IMR-90 (cell line): Measurements from ENCODE around the gene MRPL10. TPM values are rescaled to one million over a fixed set of nuclear protein-coding genes. Genes with fewer than 3 reads are reported as not detected.

Source experiments
- ATAC-seq: fragments of 200-7000 bp; cut with Tn5 transposase; 2 replicates; pipeline ENCODE4 v1.9.1; 2020; ENCODE audit warnings: low read depth, mild to moderate bottlenecking, moderate library complexity
- BruUV-seq: library from RNA; stranded (reverse); fragments of 400-500 nt; replicated peaks from 2 replicates; lab custom pipeline; 2021; lab: Mats Ljungman, UMichigan
- CTCF ChIA-PET: fragments of 300-600 bp; formaldehyde crosslinking; extraction: SDS; loops from one replicate; lab custom pipeline; 2021; ENCODE audit warnings: antibody characterized with exemption; lab: Yijun Ruan, JAX
- POLR2A ChIA-PET: fragments of 300-600 bp; sonication (Branson Sonifier 250); formaldehyde crosslinking; loops from one replicate; lab custom pipeline; 2022; ENCODE audit warnings: antibody characterized with exemption; ENCODE audit not compliant: unreplicated experiment; lab: Charles Lee
- DNase-seq: peaks from one replicate; pipeline ENCODE4 v3.0.0; 2013
- H2AFZ ChIP-seq: replicated peaks from 2 replicates; pipeline ENCODE3; 2013; ENCODE audit warnings: low read length, mild to moderate bottlenecking; ENCODE audit not compliant: poor library complexity
- H2AK5ac ChIP-seq: 2 replicates; pipeline ENCODE4 v1.6.1; 2013; ENCODE audit warnings: low read depth, low read length, inconsistent platforms
- H2AK9ac ChIP-seq: replicated peaks from 2 replicates; pipeline ENCODE3; 2013; ENCODE audit warnings: mild to moderate bottlenecking, low read depth, low read length, moderate library complexity; ENCODE audit not compliant: poor library complexity
- H2BK120ac ChIP-seq: 2 replicates; pipeline ENCODE4 v1.6.1; 2013; ENCODE audit warnings: low read depth, low read length, inconsistent platforms
- H2BK15ac ChIP-seq: 3 replicates; pipeline ENCODE4 v1.6.1; 2013; ENCODE audit warnings: low read depth, low read length, inconsistent platforms
- H2BK20ac ChIP-seq: 2 replicates; pipeline ENCODE4 v1.6.1; 2013; ENCODE audit warnings: low read depth, mild to moderate bottlenecking, inconsistent platforms, low read length, moderate library complexity
- H2BK5ac ChIP-seq: 2 replicates; pipeline ENCODE4 v1.6.1; 2013; ENCODE audit warnings: mild to moderate bottlenecking, low read depth, low read length, inconsistent platforms; ENCODE audit not compliant: poor library complexity, severe bottlenecking
- H3K14ac ChIP-seq: replicated peaks from 2 replicates; pipeline ENCODE4 v1.6.1; 2013; ENCODE audit warnings: low read depth, low read length, inconsistent platforms
- H3K18ac ChIP-seq: 2 replicates; pipeline ENCODE4 v1.6.1; 2013; ENCODE audit warnings: low read depth, low read length, control low read depth
- H3K23ac ChIP-seq: 2 replicates; pipeline ENCODE4 v1.6.1; 2013; ENCODE audit warnings: low read depth, low read length, inconsistent platforms
- H3K27ac ChIP-seq: 2 replicates; pipeline ENCODE4 v1.5.1; 2013; ENCODE audit warnings: mild to moderate bottlenecking, control low read depth, low read length; ENCODE audit not compliant: insufficient read depth
- H3K27me3 ChIP-seq: 2 replicates; pipeline ENCODE4 v1.6.1; 2013; ENCODE audit warnings: low read length; ENCODE audit not compliant: control insufficient read depth, insufficient read depth
- H3K36me3 ChIP-seq: 2 replicates; pipeline ENCODE4 v1.6.1; 2013; ENCODE audit warnings: low read length, mixed read lengths; ENCODE audit not compliant: control insufficient read depth, insufficient read depth
- H3K4ac ChIP-seq: 2 replicates; pipeline ENCODE4 v1.6.1; 2013; ENCODE audit warnings: low read depth, low read length, inconsistent platforms
- H3K4me1 ChIP-seq: 2 replicates; pipeline ENCODE4 v1.6.1; 2013; ENCODE audit warnings: low read length, mixed read lengths; ENCODE audit not compliant: control insufficient read depth, insufficient read depth
- H3K4me2 ChIP-seq: 2 replicates; pipeline ENCODE4 v1.6.1; 2013; ENCODE audit warnings: low read depth, mild to moderate bottlenecking, control low read depth, low read length, moderate library complexity
- H3K4me3 ChIP-seq: 2 replicates; pipeline ENCODE4 v1.5.1; 2013; ENCODE audit warnings: low read depth, mild to moderate bottlenecking, control low read depth, low read length, moderate library complexity; ENCODE audit not compliant: insufficient read depth
- H3K56ac ChIP-seq: 2 replicates; pipeline ENCODE4 v1.6.1; 2013; ENCODE audit warnings: low read length, inconsistent platforms; ENCODE audit not compliant: insufficient read depth; ENCODE audit errors: extremely low read depth
- H3K79me1 ChIP-seq, 2 experiments: 2 replicates each; pipeline ENCODE4 v1.6.1; 2013; ENCODE audit warnings: low read length in 2 of 2, inconsistent platforms in 1 of 2, low read depth in 1 of 2
- H3K9ac ChIP-seq: 2 replicates; pipeline ENCODE4 v1.6.1; 2013; ENCODE audit warnings: low read depth, low read length, control low read depth
- H3K9me1 ChIP-seq: 2 replicates; pipeline ENCODE4 v1.6.1; 2013; ENCODE audit warnings: low read length, inconsistent platforms; ENCODE audit not compliant: insufficient read depth
- H3K9me3 ChIP-seq: 2 replicates; pipeline ENCODE4 v1.6.1; 2013; ENCODE audit warnings: low read length; ENCODE audit not compliant: control insufficient read depth, insufficient read depth
- H4K20me1 ChIP-seq: 2 replicates; pipeline ENCODE4 v1.6.1; 2013; ENCODE audit warnings: low read length, inconsistent platforms; ENCODE audit not compliant: insufficient read depth
- H4K5ac ChIP-seq: 2 replicates; pipeline ENCODE4 v1.6.1; 2013; ENCODE audit warnings: mild to moderate bottlenecking, low read depth, low read length, control low read depth
- H4K8ac ChIP-seq, 2 experiments: 2 replicates each; pipeline ENCODE4 v1.6.1; 2013; ENCODE audit warnings: low read depth in 2 of 2, low read length in 2 of 2, control low read depth in 1 of 2, inconsistent platforms in 1 of 2
- H4K91ac ChIP-seq: 2 replicates; pipeline ENCODE4 v1.6.1; 2013; ENCODE audit warnings: low read depth, low read length, inconsistent platforms; ENCODE audit not compliant: insufficient read depth
- CEBPB ChIP-seq: IDR thresholded peaks from 2 replicates; pipeline ENCODE4 v1.6.1; 2012; ENCODE audit warnings: low read depth, low read length, improper control_type of control experiment
- MAFK ChIP-seq: IDR thresholded peaks from 2 replicates; pipeline ENCODE4 v1.6.1; 2012; ENCODE audit warnings: low read depth, low read length, improper control_type of control experiment
- MXI1 ChIP-seq: IDR thresholded peaks from 2 replicates; pipeline ENCODE4 v1.6.1; 2012; ENCODE audit warnings: low read depth, mild to moderate bottlenecking, low read length, moderate library complexity, borderline replicate concordance
- NFE2L2 ChIP-seq: fragments of 150-350 bp; IDR thresholded peaks from 2 replicates; pipeline ENCODE4 v1.6.1; 2016; ENCODE audit warnings: low read depth, mild to moderate bottlenecking, low read length
- WGBS, 2 experiments: methylation state at CpG; one replicate each; pipeline versions ENCODE4 v1.1.5 to v1.1.7; 2013; ENCODE audit warnings: missing lambda C conversion rate in 2 of 2; ENCODE audit not compliant: insufficient read length in 1 of 2; ENCODE audit errors: extremely low coverage in 2 of 2; 5-methylcytosine and 5-hydroxymethylcytosine counted together
- dilution Hi-C: fragments of 300-500 bp; cut with HindIII; formaldehyde crosslinking; loops from one replicate; pipeline ENCODE4 v1.14.3; 2018; ENCODE audit warnings: low sequenced_read_pairs; ENCODE audit not compliant: unreplicated experiment
- in situ Hi-C: fragments of 300-500 bp; cut with MboI; formaldehyde crosslinking; loops from 3 replicates; pipeline ENCODE4 v1.14.3; 2019; ENCODE audit warnings: low sequenced_read_pairs, inconsistent platforms, mixed read lengths
- intact Hi-C: fragments of 100-400 bp; cut with micrococcal nuclease; formaldehyde crosslinking; loops from 2 replicates; pipeline ENCODE4 v1.10.0; 2022
- polyA plus RNA-seq, 3 experiments: library from polyadenylated mRNA; depleted of rRNA; stranded (reverse); fragments of >200 nt; gene quantifications; 2 replicates each; pipeline ENCODE4 v1.2.3, GENCODE V29; 2012; ENCODE audit warnings: low replicate concordance in 1 of 3
- total RNA-seq: library from RNA; depleted of rRNA; stranded (reverse); fragments of >200 nt; gene quantifications from 2 replicates; pipeline ENCODE4 v1.2.3, GENCODE V29; 2012

MRPL10 gene
- total and polyA plus RNA-seq, 2 of the 4 experiments (the other 2 are of a cell fraction) = 32.3 to 61.8 TPM

GRCh38 chr17:47830396-47831002, 842 bp downstream of the MRPL10 start (continued):
- no peak for TF ChIP-seq CEBPB

- no peak overlapping the region for H3K56ac ChIP-seq
- H3K18ac ChIP-seq = no peak overlapping the region
- no peak for ATAC-seq
- no peak overlapping the region for H3K4ac ChIP-seq
- no peak overlapping the region for H4K5ac ChIP-seq
- H3K4me1 ChIP-seq = peaks cover 6% of the 10 kb centered on the region
- H2AFZ ChIP-seq = no peak overlapping the region
- WGBS, 2 experiments = no CpG with 5 or more reads among the region's 3 CpGs
- in situ Hi-C loops = no loop called here
- intact Hi-C loops = no loop called here
- TF ChIP-seq MAFK (peak; percentile 47), NFE2L2 (no peak), MXI1 (no peak)
- no TSS peak for BruUV-seq
- H3K36me3 ChIP-seq = peaks cover 23% of the 10 kb centered on the region
- no peak overlapping the region for H2AK9ac ChIP-seq
- H2BK20ac ChIP-seq = no peak overlapping the region
- no peak overlapping the region for H3K4me2 ChIP-seq
- POLR2A ChIA-PET = no interaction called here
- no peak overlapping the region for H3K14ac ChIP-seq
- no peak for DNase-seq
- no peak overlapping the region for H2BK120ac ChIP-seq
- H3K79me1 ChIP-seq = peaks cover 17 to 28% of the 10 kb centered on the region in 2 experiments
- CTCF ChIA-PET = no interaction called here
- H3K23ac ChIP-seq = no peak overlapping the region
- H2BK5ac ChIP-seq = no peak overlapping the region
- dilution Hi-C loops = no loop called here
- H3K9me3 ChIP-seq = no peaks in the 10 kb centered on the region
- H2AK5ac ChIP-seq = no peak overlapping the region
- no peaks in the 10 kb centered on the region for H3K27me3 ChIP-seq
- H3K9ac ChIP-seq = no peak overlapping the region
- no peak overlapping the region for H2BK15ac ChIP-seq
- H4K91ac ChIP-seq = no peak overlapping the region
- H4K8ac ChIP-seq = no peak overlapping the region
- no peak overlapping the region for H3K4me3 ChIP-seq
- H4K20me1 ChIP-seq = peaks cover 3% of the 10 kb centered on the region; the same call in 1 of the 2 replicates
- peaks cover 13% of the 10 kb centered on the region for H3K9me1 ChIP-seq
- H3K27ac ChIP-seq = no peak overlapping the region
Measured at GRCh38 chr17:47829870-47830269, 1.5 kb downstream of the MRPL10 start.
